ENCODE measurements around the gene FRMD1.

FRMD1 gene

GRCh38 chr6:168067081-168067759, 11.8 kb downstream of the FRMD1 start:
- no peak for ATAC-seq (ENCODE audit: insufficient read depth, low read depth)
- H3K27ac ChIP-seq (ENCODE audit: low read length), result no peak overlapping the region
- H3K4me2 ChIP-seq (ENCODE audit: insufficient read depth, low read length), result no peak overlapping the region
- H2AFZ ChIP-seq (ENCODE audit: low read depth, low read length), result no peak overlapping the region
- no peaks in the 10 kb centered on the region for H3K4me1 ChIP-seq (ENCODE audit: insufficient read depth, low read length)
- no peak overlapping the region for H3K4me3 ChIP-seq (ENCODE audit: low read depth in 1 of 2, low read length in 2 of 2)
- H3K79me2 ChIP-seq (ENCODE audit: insufficient read depth, low read length), result no peaks in the 10 kb centered on the region
- H3K27me3 ChIP-seq (ENCODE audit: insufficient read depth, low read length, poor library complexity), result no peaks in the 10 kb centered on the region
- H3K9me3 ChIP-seq (ENCODE audit: insufficient read depth, low read length, severe bottlenecking), result peaks cover 18% of the 10 kb centered on the region
- DNase-seq, result no peak
- TF ChIP-seq EZH2 (IDR thresholded peaks at IDR 0.05; ENCODE audit: borderline replicate concordance, low read depth, low read length, severe bottlenecking), result no peak
- TF ChIP-seq, protein P1, sequence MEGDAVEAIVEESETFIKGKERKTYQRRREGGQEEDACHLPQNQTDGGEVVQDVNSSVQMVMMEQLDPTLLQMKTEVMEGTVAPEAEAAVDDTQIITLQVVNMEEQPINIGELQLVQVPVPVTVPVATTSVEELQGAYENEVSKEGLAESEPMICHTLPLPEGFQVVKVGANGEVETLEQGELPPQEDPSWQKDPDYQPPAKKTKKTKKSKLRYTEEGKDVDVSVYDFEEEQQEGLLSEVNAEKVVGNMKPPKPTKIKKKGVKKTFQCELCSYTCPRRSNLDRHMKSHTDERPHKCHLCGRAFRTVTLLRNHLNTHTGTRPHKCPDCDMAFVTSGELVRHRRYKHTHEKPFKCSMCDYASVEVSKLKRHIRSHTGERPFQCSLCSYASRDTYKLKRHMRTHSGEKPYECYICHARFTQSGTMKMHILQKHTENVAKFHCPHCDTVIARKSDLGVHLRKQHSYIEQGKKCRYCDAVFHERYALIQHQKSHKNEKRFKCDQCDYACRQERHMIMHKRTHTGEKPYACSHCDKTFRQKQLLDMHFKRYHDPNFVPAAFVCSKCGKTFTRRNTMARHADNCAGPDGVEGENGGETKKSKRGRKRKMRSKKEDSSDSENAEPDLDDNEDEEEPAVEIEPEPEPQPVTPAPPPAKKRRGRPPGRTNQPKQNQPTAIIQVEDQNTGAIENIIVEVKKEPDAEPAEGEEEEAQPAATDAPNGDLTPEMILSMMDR (IDR thresholded peaks at IDR 0.05; ENCODE audit: borderline replicate concordance, extremely low read depth, low read length, poor library complexity, severe bottlenecking), result no peak
- H4K20me1 ChIP-seq (ENCODE audit: insufficient read depth, low read length), result no peaks in the 10 kb centered on the region
- H3K9ac ChIP-seq (ENCODE audit: low read depth, low read length), result no peak overlapping the region
- no peaks in the 10 kb centered on the region for H3K36me3 ChIP-seq (ENCODE audit: insufficient read depth, low read length)

DNA sequence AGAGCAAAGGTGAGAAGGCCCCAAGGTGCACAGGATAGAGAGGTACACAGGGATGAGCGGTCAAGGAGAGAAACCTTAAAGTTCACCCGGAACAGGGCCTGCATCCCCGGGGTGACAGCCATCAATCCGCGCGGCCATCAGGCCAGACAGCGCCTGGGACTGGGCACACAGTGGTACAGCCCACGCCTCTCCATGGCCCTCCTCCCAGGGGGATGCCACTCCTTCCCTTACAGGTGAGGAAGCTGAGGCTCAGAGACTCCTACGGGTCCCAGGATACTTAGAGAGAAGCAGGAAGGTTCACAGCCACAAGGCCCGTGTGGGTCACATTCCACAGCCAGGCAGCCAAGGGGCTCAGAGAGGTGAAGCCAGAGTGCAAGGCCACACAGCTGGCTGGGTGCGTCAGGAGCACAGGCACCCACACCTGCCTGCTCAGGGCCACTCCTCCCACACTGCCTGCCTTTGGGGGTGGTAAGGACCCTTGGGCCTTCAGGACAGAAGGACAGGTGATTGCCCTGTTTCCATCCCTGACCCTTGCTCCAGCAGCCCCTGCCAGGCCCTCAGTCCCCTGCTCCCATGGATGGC, 14.7 kb downstream of the FRMD1 start:
- Histone ChIP-seq H3K27ac (ENCODE audit: low read length) (no peak overlapping the region), H3K9ac (ENCODE audit: low read depth, low read length) (no peak overlapping the region), H3K36me3 (ENCODE audit: insufficient read depth, low read length) (no peaks in the 10 kb centered on the region), H3K79me2 (ENCODE audit: insufficient read depth, low read length) (no peaks in the 10 kb centered on the region), H3K9me3 (ENCODE audit: insufficient read depth, low read length, severe bottlenecking) (peaks cover 23% of the 10 kb centered on the region), H3K4me3 (ENCODE audit: low read depth in 1 of 2, low read length in 2 of 2) (no peak overlapping the region), H2AFZ (ENCODE audit: low read depth, low read length) (no peak overlapping the region), H4K20me1 (ENCODE audit: insufficient read depth, low read length) (no peaks in the 10 kb centered on the region), H3K4me1 (ENCODE audit: insufficient read depth, low read length) (no peaks in the 10 kb centered on the region), H3K4me2 (ENCODE audit: insufficient read depth, low read length) (no peak overlapping the region), H3K27me3 (ENCODE audit: insufficient read depth, low read length, poor library complexity) (no peaks in the 10 kb centered on the region)
- DNase-seq, result no peak
- TF ChIP-seq, protein P1 (IDR thresholded peaks at IDR 0.05; ENCODE audit: borderline replicate concordance, extremely low read depth, low read length, poor library complexity, severe bottlenecking), result no peak
- TF ChIP-seq EZH2 (IDR thresholded peaks at IDR 0.05; ENCODE audit: borderline replicate concordance, low read depth, low read length, severe bottlenecking), result no peak
- no peak for ATAC-seq (ENCODE audit: insufficient read depth, low read depth)

GRCh38 chr6:168063431-168063830, 15.6 kb downstream of the FRMD1 start:
- no peaks in the 10 kb centered on the region for H3K36me3 ChIP-seq (ENCODE audit: insufficient read depth, low read length)
- H2AFZ ChIP-seq (ENCODE audit: low read depth, low read length), result no peak overlapping the region
- no peak for DNase-seq
- H3K9ac ChIP-seq (ENCODE audit: low read depth, low read length), result no peak overlapping the region
- no peak overlapping the region for H3K27ac ChIP-seq (ENCODE audit: low read length)
- no peaks in the 10 kb centered on the region for H3K79me2 ChIP-seq (ENCODE audit: insufficient read depth, low read length)
- no peak for ATAC-seq (ENCODE audit: insufficient read depth, low read depth)
- H4K20me1 ChIP-seq (ENCODE audit: insufficient read depth, low read length), result no peaks in the 10 kb centered on the region
- H3K9me3 ChIP-seq (ENCODE audit: insufficient read depth, low read length, severe bottlenecking), result peaks cover 27% of the 10 kb centered on the region
- TF ChIP-seq EZH2 (IDR thresholded peaks at IDR 0.05; ENCODE audit: borderline replicate concordance, low read depth, low read length, severe bottlenecking), result no peak
- TF ChIP-seq, protein P1 (IDR thresholded peaks at IDR 0.05; ENCODE audit: borderline replicate concordance, extremely low read depth, low read length, poor library complexity, severe bottlenecking), result no peak
- no peaks in the 10 kb centered on the region for H3K4me1 ChIP-seq (ENCODE audit: insufficient read depth, low read length)
- H3K4me2 ChIP-seq (ENCODE audit: insufficient read depth, low read length), result no peak overlapping the region
- H3K27me3 ChIP-seq (ENCODE audit: insufficient read depth, low read length, poor library complexity), result no peaks in the 10 kb centered on the region
- no peak overlapping the region for H3K4me3 ChIP-seq (ENCODE audit: low read depth in 1 of 2, low read length in 2 of 2)
